Heart left ventricle (tissue), 16 donors: ENCODE measurements around the gene FADS2. TPM values are rescaled to one million over a fixed set of nuclear protein-coding genes. Genes with fewer than 3 reads are reported as not detected.

Experiments used
- ATAC-seq, 4 donors: fragments of 200-7000 bp; cut with Tn5 transposase; one replicate each; pipeline ENCODE4 v1.9.1; 2020 to 2022; ENCODE audit warnings: moderate library complexity in 4 of 4, mild to moderate bottlenecking in 3 of 4, moderate number of reproducible peaks in 1 of 4
- DNase-seq, 5 donors: peaks; one replicate each; pipeline ENCODE4 v3.0.0-alpha.2; 2020
- H3K27ac ChIP-seq, 12 donors: fragments of 200-600 bp; sonication (generic) in 4 of 12; one replicate each; pipeline versions ENCODE4 v1.5.0 to v1.8.0; 2016 to 2022; ENCODE audit warnings: mild to moderate bottlenecking in 2 of 12
- H3K27me3 ChIP-seq, 9 donors: fragments of 200-600 bp; sonication (generic) in 2 of 9; one replicate each; pipeline versions ENCODE4 v1.5.1 to v1.8.0; 2016 to 2022; ENCODE audit warnings: mild to moderate bottlenecking in 3 of 9
- H3K36me3 ChIP-seq, 9 donors: fragments of 200-600 bp; sonication (generic) in 2 of 9; one replicate each; pipeline versions ENCODE4 v1.5.0 to v1.8.0; 2018 to 2022; ENCODE audit warnings: mild to moderate bottlenecking in 2 of 9
- H3K4me1 ChIP-seq, 12 donors: fragments of 200-600 bp; sonication (generic) in 4 of 12; one replicate each; pipeline versions ENCODE4 v1.5.0 to v1.8.0; 2016 to 2022; ENCODE audit warnings: mild to moderate bottlenecking in 3 of 12
- H3K4me3 ChIP-seq, 12 donors: fragments of 200-600 bp; sonication (generic) in 4 of 12; one replicate each; pipeline versions ENCODE4 v1.5.0 to v1.8.0; 2017 to 2022; ENCODE audit warnings: mild to moderate bottlenecking in 9 of 12, moderate library complexity in 4 of 12
- H3K9me3 ChIP-seq, 12 donors: fragments of 200-600 bp; sonication (generic) in 4 of 12; one replicate each; pipeline versions ENCODE4 v1.5.0 to v1.8.0; 2016 to 2022; ENCODE audit warnings: mild to moderate bottlenecking in 1 of 12
- CTCF ChIP-seq, 12 donors: fragments of 200-600 bp; sonication (generic) in 4 of 12; IDR thresholded peaks; one replicate each; pipeline versions ENCODE4 v1.5.0 to v1.8.0; 2018 to 2022; ENCODE audit warnings: antibody characterized with exemption in 12 of 12, mild to moderate bottlenecking in 5 of 12
- POLR2A ChIP-seq, 2 donors: fragments of 450-650 bp; IDR thresholded peaks; one replicate each; pipeline ENCODE4 v1.6.1; 2017; ENCODE audit warnings: antibody characterized with exemption in 2 of 2, mild to moderate bottlenecking in 2 of 2, moderate library complexity in 2 of 2
- WGBS, 4 donors: extraction: QIAGEN DNeasy Blood & Tissue Kit in 2 of 4; methylation state at CpG; one replicate each; pipeline versions ENCODE4 v1.1.5 to v1.1.7; 2013 to 2018; 5-methylcytosine and 5-hydroxymethylcytosine counted together
- intact Hi-C, 10 donors: fragments of 100-400 bp; cut with DNase I; formaldehyde crosslinking; loops; one replicate each; pipeline versions ENCODE4 v1.11.1 to v1.14.2; 2022
- polyA plus RNA-seq, 2 donors: library from polyadenylated mRNA; stranded (reverse); fragments of 200-250 nt; gene quantifications; one replicate each; pipeline ENCODE4 v1.2.3, GENCODE V29; 2013
- total RNA-seq, 9 donors: library from RNA; depleted of rRNA in 2 of 9; stranded (reverse); fragments of >200 nt in 2 of 9; fragmentation: NEBNext Ultra II Directional in 3 of 9; extraction: Animal tissue kit (Norgen Biotek cat#: 25700) in 3 of 9; gene quantifications; one replicate each; pipeline versions ENCODE4 v1.1.0 to v1.2.4, GENCODE V29; 2016 to 2023
- donor health status: ischemic (EF 13 %, LVEDD 7.1; RV severe dilation, severe dysfunction).
- donor health status: healthy with polysubstance abuse.
- donor health status: DM: no; HTN: yes; CAD: no.
- donor health status: DM: no; HTN: no; CAD: no.
- donor health status: ischemic (EF 25% LVEDD 6.9; RV normal size, moderate dysfunction).
- donor health status: ischemic (EF 25% LVEDD 5.7; RV mildly dilated, moderate dysfunction).
- donor health status: healthy.
- donor health status: DM: yes; HTN: yes; CAD: no.
- donor health status: ischemic (EF 35%, LVEDD 5.7; RV mildly dilated, moderate dysfunction).
- donor health status: nonischemic (EF 11% LVEDD 7.7; RV severe dilation, severe dysfunction).
- donor health status: DM: yes; HTN: yes; CAD: no.
- donor health status: PGD.
- donor health status: ischemic (EF 29% LVEDD 5.4; RV normal size, mild dysfunction).
- donor health status: nonischemic (EF 23%, LVEDD 6.1; RV moderate dilation, normal function).

The FADS2 gene
- total and polyA plus RNA-seq, 11 donors, result 2.6 to 43.6 (median 19.2) TPM

- intact Hi-C loops, result no loop called here
- 81 to 86% (median 84%) methylated on average over 9 to 13 of the region's 13 CpGs for WGBS, 4 donors
Observed at GRCh38 chr11:61910187-61911127, 82.4 kb downstream of the FADS2 start.

GRCh38 chr11:61911128-61911700, 83.1 kb downstream of the FADS2 start:
- Histone ChIP-seq H3K36me3 (peaks cover 0 to 19% (median 9%) of the 10 kb centered on the region in 9 donors), H3K27ac (peak overlapping the region in 8 of 12 donors; percentile 6 to 64 (median 43)), H3K9me3 (no peaks in the 10 kb centered on the region), H3K27me3 (peaks cover 0 to under 1% (median 0%) of the 10 kb centered on the region in 9 donors), H3K4me3 (peak overlapping the region in 1 of 12 donors; percentile 2), H3K4me1 (peaks cover 0 to 66% (median 31%) of the 10 kb centered on the region in 12 donors)
- ATAC-seq (no peak), DNase-seq (peak in 3 of 5 donors; percentile 3 to 18 (median 6))
- WGBS, 4 donors, result 75 to 80% (median 76%) methylated on average over 7 of the region's 7 CpGs
- intact Hi-C loops, result no loop called here
- TF ChIP-seq CTCF (IDR thresholded peaks at IDR 0.05) (no peak), POLR2A (IDR thresholded peaks at IDR 0.05) (no peak)

More at GRCh38 chr11:61910187-61911127, 82.4 kb downstream of the FADS2 start:
- Histone ChIP-seq H3K4me3 (no peak overlapping the region), H3K4me1 (peaks cover 0 to 64% (median 31%) of the 10 kb centered on the region in 12 donors), H3K9me3 (no peaks in the 10 kb centered on the region), H3K27me3 (no peaks in the 10 kb centered on the region), H3K27ac (peak overlapping the region in 8 of 12 donors; percentile 6 to 64 (median 38)), H3K36me3 (peaks cover 0 to 26% (median 12%) of the 10 kb centered on the region in 9 donors)
- ATAC-seq (peak in 1 of 4 donors; percentile 22), DNase-seq (peak in 2 of 5 donors; percentile 45 to 62)
- TF ChIP-seq CTCF (IDR thresholded peaks at IDR 0.05) (no peak), POLR2A (IDR thresholded peaks at IDR 0.05) (no peak)

GRCh38 chr11:61911701-61912529, 83.8 kb downstream of the FADS2 start:
- DNase-seq (peak in 2 of 5 donors; percentile 18 to 31), ATAC-seq (peak in 2 of 4 donors; percentile 3 to 9)
- 70 to 78% (median 73%) methylated on average over 12 to 17 of the region's 17 CpGs for WGBS, 4 donors
- TF ChIP-seq POLR2A (IDR thresholded peaks at IDR 0.05) (no peak), CTCF (IDR thresholded peaks at IDR 0.05) (no peak)
- Histone ChIP-seq H3K4me3 (peak overlapping the region in 1 of 12 donors; percentile 2), H3K4me1 (peaks cover 0 to 74% (median 34%) of the 10 kb centered on the region in 12 donors), H3K27ac (peak overlapping the region in 8 of 12 donors; percentile 4 to 62 (median 35)), H3K9me3 (no peaks in the 10 kb centered on the region), H3K36me3 (peaks cover 0 to 12% (median 2%) of the 10 kb centered on the region in 9 donors), H3K27me3 (peaks cover 0 to 4% (median 0%) of the 10 kb centered on the region in 9 donors)
- intact Hi-C loops, result no loop called here
